Mesenchymal stem cell (in vitro differentiated cells and primary cell): Measurements from ENCODE around the gene ULK4.

ENCODE experiments used
- DNase-seq: peaks from one replicate; pipeline ENCODE4 v3.0.0-alpha.2; 2013
- H2AFZ ChIP-seq: one replicate; pipeline ENCODE4 v1.6.1; 2013; ENCODE audit warnings: low read depth, mild to moderate bottlenecking, control low read depth, inconsistent platforms, low read length, moderate library complexity
- H2AK5ac ChIP-seq: 2 replicates; pipeline ENCODE4 v1.6.1; 2013; ENCODE audit warnings: low read length, moderate library complexity, mild to moderate bottlenecking, inconsistent platforms; ENCODE audit not compliant: severe bottlenecking
- H2BK120ac ChIP-seq: one replicate; pipeline ENCODE4 v1.6.1; 2013; ENCODE audit warnings: low read depth, mild to moderate bottlenecking, inconsistent platforms, low read length, moderate library complexity
- H2BK12ac ChIP-seq, 2 experiments: one replicate each; pipeline ENCODE4 v1.6.1; 2013; ENCODE audit warnings: inconsistent platforms in 2 of 2, low read length in 2 of 2, mild to moderate bottlenecking in 2 of 2, moderate library complexity in 2 of 2, control low read depth in 1 of 2
- H2BK15ac ChIP-seq: one replicate; pipeline ENCODE4 v1.6.1; 2013; ENCODE audit warnings: mild to moderate bottlenecking, low read depth, inconsistent platforms; ENCODE audit not compliant: poor library complexity, severe bottlenecking
- H2BK5ac ChIP-seq: 2 replicates; pipeline ENCODE4 v1.6.1; 2013; ENCODE audit warnings: low read depth, mild to moderate bottlenecking, low read length, control low read depth, inconsistent platforms; ENCODE audit not compliant: poor library complexity, severe bottlenecking
- H3K14ac ChIP-seq, 2 experiments: one replicate each; pipeline ENCODE4 v1.6.1; 2013; ENCODE audit warnings: inconsistent platforms in 2 of 2, low read length in 2 of 2, control low read depth in 1 of 2, mild to moderate bottlenecking in 1 of 2, moderate library complexity in 1 of 2
- H3K18ac ChIP-seq, 2 experiments: one replicate each; pipeline ENCODE4 v1.6.1; 2013; ENCODE audit warnings: inconsistent platforms in 2 of 2, low read length in 2 of 2, control low read depth in 1 of 2, low read depth in 1 of 2, mild to moderate bottlenecking in 1 of 2
- H3K23ac ChIP-seq, 2 experiments: one replicate each; pipeline ENCODE4 v1.6.1; 2013; ENCODE audit warnings: inconsistent platforms in 2 of 2, low read length in 2 of 2, mild to moderate bottlenecking in 2 of 2, moderate library complexity in 2 of 2, control low read depth in 1 of 2
- H3K27ac ChIP-seq: 2 replicates; pipeline ENCODE4 v1.5.1; 2013; ENCODE audit warnings: mild to moderate bottlenecking, moderate library complexity, low read length, control low read depth, inconsistent platforms; ENCODE audit not compliant: poor library complexity, severe bottlenecking
- H3K27me3 ChIP-seq, 2 experiments: 2 replicates each; pipeline versions ENCODE4 v1.6.1 to v1.7.0; 2013; ENCODE audit warnings: low read length in 2 of 2, mild to moderate bottlenecking in 2 of 2, moderate library complexity in 2 of 2, control low read depth in 1 of 2, inconsistent platforms in 1 of 2; ENCODE audit not compliant: control insufficient read depth in 1 of 2, insufficient read depth in 1 of 2
- H3K36me3 ChIP-seq, 2 experiments: 2 replicates each; pipeline versions ENCODE4 v1.6.1 to v1.7.0; 2013; ENCODE audit warnings: low read length in 2 of 2, control low read depth in 1 of 2, inconsistent platforms in 1 of 2, low read depth in 1 of 2, mild to moderate bottlenecking in 1 of 2; ENCODE audit not compliant: insufficient read depth in 2 of 2, control insufficient read depth in 1 of 2
- H3K4ac ChIP-seq, 2 experiments: one replicate each; pipeline ENCODE4 v1.6.1; 2013; ENCODE audit warnings: inconsistent platforms in 2 of 2, low read length in 2 of 2, mild to moderate bottlenecking in 2 of 2, moderate library complexity in 2 of 2, control low read depth in 1 of 2, low read depth in 1 of 2
- H3K4me1 ChIP-seq: 2 replicates; pipeline ENCODE4 v1.6.1; 2013; ENCODE audit warnings: low read depth, low read length, control low read depth; ENCODE audit not compliant: control insufficient read depth, insufficient read depth
- H3K4me2 ChIP-seq: 2 replicates; pipeline ENCODE4 v1.6.1; 2013; ENCODE audit warnings: low read length, mild to moderate bottlenecking, inconsistent platforms; ENCODE audit not compliant: poor library complexity, severe bottlenecking
- H3K4me3 ChIP-seq, 2 experiments: 2 replicates each; pipeline versions ENCODE4 v1.5.1 to v1.7.0; 2013; ENCODE audit warnings: low read length in 2 of 2, mild to moderate bottlenecking in 2 of 2, control low read depth in 1 of 2, low read depth in 1 of 2; ENCODE audit not compliant: insufficient read depth in 1 of 2
- H3K79me1 ChIP-seq: replicated peaks from 2 replicates; pipeline ENCODE4 v1.6.1; 2013; ENCODE audit warnings: mild to moderate bottlenecking, control low read depth, low read length, inconsistent platforms; ENCODE audit not compliant: poor library complexity, severe bottlenecking
- H3K9ac ChIP-seq: 2 replicates; pipeline ENCODE4 v1.7.0; 2013; ENCODE audit warnings: mild to moderate bottlenecking, low read length, moderate library complexity
- H3K9me3 ChIP-seq: 2 replicates; pipeline ENCODE4 v1.7.0; 2013; ENCODE audit warnings: mild to moderate bottlenecking, low read length; ENCODE audit not compliant: control insufficient read depth
- H4K8ac ChIP-seq: one replicate; pipeline ENCODE4 v1.6.1; 2013; ENCODE audit warnings: inconsistent platforms, mild to moderate bottlenecking, low read length, moderate library complexity
- H4K91ac ChIP-seq: one replicate; pipeline ENCODE4 v1.6.1; 2013; ENCODE audit warnings: mild to moderate bottlenecking, low read length, inconsistent platforms
- WGBS: methylation state at CpG from one replicate; pipeline ENCODE4 v1.1.7; 2013; ENCODE audit warnings: mixed read lengths; 5-methylcytosine and 5-hydroxymethylcytosine counted together

The ULK4 gene

DNA sequence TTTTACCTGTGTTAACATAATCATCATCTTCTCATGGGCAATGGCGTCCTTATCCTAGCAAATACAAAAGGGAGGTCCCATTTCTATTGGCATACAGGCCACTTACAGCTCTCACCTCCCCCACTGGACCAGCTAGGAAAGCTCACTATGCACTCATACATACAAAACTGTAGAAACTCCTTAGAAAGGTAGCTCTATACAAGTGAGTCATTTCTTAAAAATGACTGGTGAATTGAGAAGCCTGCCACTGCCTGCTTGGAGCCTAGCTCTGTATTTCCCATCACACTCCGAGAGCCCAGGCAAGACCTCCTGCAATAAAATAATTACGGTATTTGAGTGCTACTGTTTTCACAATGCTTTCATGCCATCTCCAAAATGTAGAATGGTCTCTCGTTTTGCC is 321.8 kb downstream of the ULK4 start:
- Histone ChIP-seq H2BK15ac (no peak overlapping the region), H3K4ac (no peak overlapping the region), H4K8ac (no peak overlapping the region), H4K91ac (no peak overlapping the region), H3K27me3 (no peaks in the 10 kb centered on the region), H3K4me3 (no peak overlapping the region), H3K36me3 (no peaks in the 10 kb centered on the region), H2AK5ac (no peak overlapping the region), H3K9me3 (no peaks in the 10 kb centered on the region), H3K27ac (no peak overlapping the region), H2BK12ac (no peak overlapping the region), H3K14ac (no peak overlapping the region), H2AFZ (no peak overlapping the region), H3K4me2 (no peak overlapping the region), H3K4me1 (peaks cover 2% of the 10 kb centered on the region), H3K79me1 (no peaks in the 10 kb centered on the region), H2BK120ac (no peak overlapping the region), H3K9ac (no peak overlapping the region), H3K18ac (no peak overlapping the region), H2BK5ac (no peak overlapping the region), H3K23ac (no peak overlapping the region)
- WGBS: 86% methylated on average over 4 of the region's 4 CpGs
- DNase-seq: no peak

DNA sequence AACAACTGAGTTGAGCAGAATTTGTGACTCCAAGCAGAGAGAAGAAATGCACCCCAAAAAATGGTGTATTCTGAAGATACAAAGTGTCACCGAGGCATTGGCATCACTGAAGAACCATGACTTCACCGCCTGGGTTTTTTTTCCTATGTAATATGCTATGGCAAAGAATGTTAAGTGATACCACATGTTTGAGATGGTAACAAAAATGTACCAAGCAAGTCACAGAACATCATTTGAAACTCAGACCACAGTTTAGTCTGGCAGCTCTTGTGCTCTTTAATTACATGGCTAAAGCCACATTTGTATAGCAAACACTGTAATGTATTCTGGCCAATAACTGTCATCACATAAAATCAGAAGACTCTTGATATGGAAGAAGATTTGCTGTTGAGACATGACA is 323.5 kb downstream of the ULK4 start:
- Histone ChIP-seq H3K4me3 (no peak overlapping the region), H3K9me3 (no peaks in the 10 kb centered on the region), H2BK15ac (no peak overlapping the region), H4K91ac (no peak overlapping the region), H2AK5ac (no peak overlapping the region), H3K4ac (no peak overlapping the region), H2BK120ac (no peak overlapping the region), H3K18ac (no peak overlapping the region), H2BK12ac (no peak overlapping the region), H3K36me3 (no peaks in the 10 kb centered on the region), H3K27me3 (no peaks in the 10 kb centered on the region), H3K9ac (no peak overlapping the region), H3K4me1 (peaks cover 2% of the 10 kb centered on the region), H3K27ac (no peak overlapping the region), H3K14ac (no peak overlapping the region), H4K8ac (no peak overlapping the region), H2BK5ac (no peak overlapping the region), H3K23ac (no peak overlapping the region), H2AFZ (no peak overlapping the region), H3K79me1 (no peaks in the 10 kb centered on the region), H3K4me2 (no peak overlapping the region)
- WGBS: 92% methylated on average over 2 of the region's 2 CpGs
- DNase-seq: no peak

DNA sequence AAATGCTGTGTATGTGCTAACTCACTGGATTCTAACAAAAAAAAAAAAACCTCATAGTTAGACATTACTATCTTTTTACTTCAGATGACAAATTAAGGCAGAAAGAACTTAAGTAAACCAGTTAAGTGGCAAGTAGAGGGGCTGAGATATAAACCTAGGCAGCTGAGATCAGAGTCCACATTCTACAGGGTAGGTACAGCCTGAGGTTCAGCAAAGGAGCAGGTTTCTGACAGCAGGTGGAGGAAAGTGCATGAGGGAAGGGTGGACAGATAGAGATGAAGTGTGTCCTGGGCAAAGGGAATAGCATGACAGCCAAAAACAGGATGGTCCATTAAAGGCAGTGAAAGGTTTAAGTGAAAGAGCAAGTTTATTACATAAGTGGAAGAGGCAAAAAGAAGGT is 329.2 kb downstream of the ULK4 start:
- Histone ChIP-seq H3K79me1 (no peaks in the 10 kb centered on the region), H2BK15ac (no peak overlapping the region), H3K9ac (no peak overlapping the region), H4K8ac (no peak overlapping the region), H2BK12ac (no peak overlapping the region), H3K36me3 (no peaks in the 10 kb centered on the region), H3K9me3 (no peaks in the 10 kb centered on the region), H3K4ac (no peak overlapping the region), H3K27ac (no peak overlapping the region), H2AK5ac (no peak overlapping the region), H3K4me3 (no peak overlapping the region), H2BK5ac (no peak overlapping the region), H3K18ac (no peak overlapping the region), H3K4me1 (no peaks in the 10 kb centered on the region), H3K23ac (no peak overlapping the region), H2BK120ac (no peak overlapping the region), H3K27me3 (no peaks in the 10 kb centered on the region), H2AFZ (no peak overlapping the region), H3K14ac (no peak overlapping the region), H3K4me2 (no peak overlapping the region), H4K91ac (no peak overlapping the region)
- DNase-seq: no peak

DNA sequence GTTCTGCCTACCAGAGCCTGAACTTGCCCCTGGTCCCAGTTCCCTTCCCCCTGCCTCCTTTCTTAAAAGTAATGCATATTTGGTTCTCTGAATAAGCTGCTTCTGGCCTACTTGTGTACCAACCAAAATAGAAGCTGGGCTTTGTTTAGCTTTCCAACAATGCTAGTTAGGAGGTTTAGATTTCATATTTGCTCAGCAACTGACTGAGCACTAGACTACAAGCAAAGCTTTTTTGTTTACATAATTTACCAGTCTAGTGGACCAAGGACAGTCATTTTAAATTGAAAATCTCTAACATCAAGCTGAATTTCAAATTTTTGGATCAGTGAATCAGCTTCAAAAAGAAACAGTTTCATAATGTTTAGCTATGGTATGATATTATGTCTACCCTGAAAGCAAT is 331.2 kb downstream of the ULK4 start:
- no peak overlapping the region for H3K27ac ChIP-seq
- H3K14ac ChIP-seq: no peak overlapping the region
- H3K4me2 ChIP-seq: no peak overlapping the region
- no peak overlapping the region for H2BK120ac ChIP-seq
- no peak overlapping the region for H2AK5ac ChIP-seq
- H3K9ac ChIP-seq: no peak overlapping the region
- H3K4ac ChIP-seq: no peak overlapping the region
- no peak overlapping the region for H3K18ac ChIP-seq
- no peaks in the 10 kb centered on the region for H3K36me3 ChIP-seq
- H3K23ac ChIP-seq: no peak overlapping the region
- no peaks in the 10 kb centered on the region for H3K4me1 ChIP-seq
- no peaks in the 10 kb centered on the region for H3K79me1 ChIP-seq
- DNase-seq: no peak
- no peak overlapping the region for H2AFZ ChIP-seq
- no peak overlapping the region for H2BK12ac ChIP-seq
- no peak overlapping the region for H4K91ac ChIP-seq
- H3K27me3 ChIP-seq: no peaks in the 10 kb centered on the region
- no peak overlapping the region for H2BK15ac ChIP-seq
- no peak overlapping the region for H4K8ac ChIP-seq
- H3K4me3 ChIP-seq: no peak overlapping the region
- H2BK5ac ChIP-seq: no peak overlapping the region
- H3K9me3 ChIP-seq: no peaks in the 10 kb centered on the region
